ENCODE results near the gene PRC1. TPM values are rescaled to one million over a fixed set of nuclear protein-coding genes. Genes with fewer than 3 reads are reported as not detected.
A peak's percentile ranks its signal among the peaks of the same experiment; 100 is the strongest.
"Not testable (repeated sequence)": the region's sequence is repeated elsewhere in the genome, so short reads cannot be mapped to it uniquely, and the experiment has no call there.

PRC1 gene
- total RNA-seq, 2 donors from 2014 or later = 67.3 to 127 TPM

- H3K27ac Mint-ChIP-seq = no peak overlapping the region
- Histone ChIP-seq H3K4me3 (ENCODE audit: low read length) (no peak overlapping the region), H3K36me3 (ENCODE audit: control insufficient read depth, insufficient read depth, low read length) (peaks cover 25% of the 10 kb centered on the region), H3K9me3 (ENCODE audit: control insufficient read depth, low read length) (no peaks in the 10 kb centered on the region), H3K27ac (ENCODE audit: low read depth, low read length) (no peak overlapping the region), H3K27me3 (ENCODE audit: control insufficient read depth, insufficient read depth, low read length, poor library complexity, severe bottlenecking) (no peaks in the 10 kb centered on the region), H3K4me1 (ENCODE audit: control insufficient read depth, insufficient read depth, low read length) (peaks cover 3% of the 10 kb centered on the region), H3K9ac (ENCODE audit: extremely low read depth, low read length, poor library complexity, severe bottlenecking) (no peak overlapping the region)
- H3K4me1 Mint-ChIP-seq = peaks cover 11% of the 10 kb centered on the region
- no peak overlapping the region for H3K4me3 Mint-ChIP-seq
- 88% methylated on average over 4 to 5 of the region's 5 CpGs for WGBS, 2 experiments (ENCODE audit: insufficient coverage in 1 of 2, insufficient read length in 1 of 2)
- TF ChIP-seq CTCF (conservative IDR thresholded peaks at IDR 0.05) = no peak
- no peak for DNase-seq
- H3K36me3 Mint-ChIP-seq (ENCODE audit: low read depth) = peaks cover 17% of the 10 kb centered on the region
- no peaks in the 10 kb centered on the region for H3K9me3 Mint-ChIP-seq
- H3K27me3 Mint-ChIP-seq (ENCODE audit: insufficient read depth) = no peaks in the 10 kb centered on the region
Measured at GRCh38 chr15:90924375-90924774, 70.0 kb downstream of the PRC1 start.

- Mint-ChIP-seq H3K27ac (peak overlapping the region; percentile 39), H3K36me3 (ENCODE audit: low read depth) (peaks cover 25% of the 10 kb centered on the region), H3K4me1 (peaks cover 11% of the 10 kb centered on the region)
- not testable (repeated sequence) for H3K9me3 ChIP-seq (ENCODE audit: control insufficient read depth, low read length); H3K9ac ChIP-seq (ENCODE audit: extremely low read depth, low read length, poor library complexity, severe bottlenecking); H3K9me3 Mint-ChIP-seq; H3K27ac ChIP-seq (ENCODE audit: low read depth, low read length); H3K4me3 Mint-ChIP-seq; H3K4me1 ChIP-seq (ENCODE audit: control insufficient read depth, insufficient read depth, low read length); H3K27me3 ChIP-seq (ENCODE audit: control insufficient read depth, insufficient read depth, low read length, poor library complexity, severe bottlenecking); DNase-seq; H3K4me3 ChIP-seq (ENCODE audit: low read length); H3K27me3 Mint-ChIP-seq (ENCODE audit: insufficient read depth)
- WGBS, 2 experiments (ENCODE audit: insufficient coverage in 1 of 2, insufficient read length in 1 of 2) = 93% methylated on average over 4 to 7 of the region's 7 CpGs
- H3K36me3 ChIP-seq (ENCODE audit: control insufficient read depth, insufficient read depth, low read length) = peaks cover 34% of the 10 kb centered on the region
Measured at GRCh38 chr15:90922712-90923322, 71.5 kb downstream of the PRC1 start.

GRCh38 chr15:90921887-90922286 is 72.4 kb downstream of the PRC1 start:
- H3K9me3 ChIP-seq (ENCODE audit: control insufficient read depth, low read length) = no peaks in the 10 kb centered on the region
- no peak overlapping the region for H3K4me3 ChIP-seq (ENCODE audit: low read length)
- H3K27me3 ChIP-seq (ENCODE audit: control insufficient read depth, insufficient read depth, low read length, poor library complexity, severe bottlenecking) = no peaks in the 10 kb centered on the region
- no peak for DNase-seq
- no peak overlapping the region for H3K27ac Mint-ChIP-seq
- H3K4me1 Mint-ChIP-seq = peaks cover 11% of the 10 kb centered on the region
- H3K27me3 Mint-ChIP-seq (ENCODE audit: insufficient read depth) = no peaks in the 10 kb centered on the region
- no peak overlapping the region for H3K9ac ChIP-seq (ENCODE audit: extremely low read depth, low read length, poor library complexity, severe bottlenecking)
- no peak overlapping the region for H3K27ac ChIP-seq (ENCODE audit: low read depth, low read length)
- peaks cover 34% of the 10 kb centered on the region for H3K36me3 ChIP-seq (ENCODE audit: control insufficient read depth, insufficient read depth, low read length)
- H3K4me1 ChIP-seq (ENCODE audit: control insufficient read depth, insufficient read depth, low read length) = peaks cover 3% of the 10 kb centered on the region
- no peak for TF ChIP-seq CTCF (conservative IDR thresholded peaks at IDR 0.05)
- no peak overlapping the region for H3K4me3 Mint-ChIP-seq
- WGBS, 2 experiments (ENCODE audit: insufficient coverage in 1 of 2, insufficient read length in 1 of 2) = 97 to 100% methylated on average over 4 of the region's 4 CpGs
- H3K9me3 Mint-ChIP-seq = no peaks in the 10 kb centered on the region
- H3K36me3 Mint-ChIP-seq (ENCODE audit: low read depth) = peaks cover 28% of the 10 kb centered on the region

GRCh38 chr15:90918835-90919234 is 75.5 kb downstream of the PRC1 start:
- Mint-ChIP-seq H3K9me3 (no peaks in the 10 kb centered on the region), H3K27me3 (ENCODE audit: insufficient read depth) (no peaks in the 10 kb centered on the region), H3K4me3 (no peak overlapping the region), H3K4me1 (peaks cover 5% of the 10 kb centered on the region), H3K27ac (no peak overlapping the region), H3K36me3 (ENCODE audit: low read depth) (peaks cover 36% of the 10 kb centered on the region)
- Histone ChIP-seq H3K36me3 (ENCODE audit: control insufficient read depth, insufficient read depth, low read length) (peaks cover 48% of the 10 kb centered on the region), H3K9me3 (ENCODE audit: control insufficient read depth, low read length) (no peaks in the 10 kb centered on the region), H3K4me3 (ENCODE audit: low read length) (no peak overlapping the region), H3K27ac (ENCODE audit: low read depth, low read length) (no peak overlapping the region), H3K9ac (ENCODE audit: extremely low read depth, low read length, poor library complexity, severe bottlenecking) (no peak overlapping the region), H3K4me1 (ENCODE audit: control insufficient read depth, insufficient read depth, low read length) (no peaks in the 10 kb centered on the region), H3K27me3 (ENCODE audit: control insufficient read depth, insufficient read depth, low read length, poor library complexity, severe bottlenecking) (no peaks in the 10 kb centered on the region)
- no peak for DNase-seq
- no peak for TF ChIP-seq CTCF (conservative IDR thresholded peaks at IDR 0.05)
- 93 to 96% methylated on average over 6 of the region's 6 CpGs for WGBS, 2 experiments (ENCODE audit: insufficient coverage in 1 of 2, insufficient read length in 1 of 2)
